GM12878 (cell line): Measurements from ENCODE around the gene GFM2. TPM values are rescaled to one million over a fixed set of nuclear protein-coding genes. Genes with fewer than 3 reads are reported as not detected.

Source experiments
- ATAC-seq: fragments of 200-7000 bp; cut with Tn5 transposase; 3 replicates; pipeline ENCODE4 v1.9.1; 2020; ENCODE audit warnings: mild to moderate bottlenecking, moderate library complexity
- BruUV-seq: library from RNA; stranded (reverse); fragments of 400-500 nt; replicated peaks from 2 replicates; lab custom pipeline; 2021; lab: Mats Ljungman, UMichigan
- CTCF ChIA-PET: fragments of 300-600 bp; sonication (Branson Sonifier 250); formaldehyde crosslinking; extraction: SDS; loops from one replicate; lab custom pipeline; 2021; ENCODE audit warnings: inconsistent platforms; lab: Yijun Ruan, JAX
- POLR2A ChIA-PET: fragments of 350-600 bp; formaldehyde crosslinking; extraction: SDS; loops from one replicate; lab custom pipeline; 2021; ENCODE audit warnings: inconsistent platforms; lab: Charles Lee
- RAD21 ChIA-PET: fragments of 300-600 bp; sonication (Branson Sonifier 250); formaldehyde crosslinking; loops from one replicate; lab custom pipeline; 2023; ENCODE audit warnings: antibody characterized with exemption; ENCODE audit not compliant: unreplicated experiment; lab: Charles Lee
- SMC1A ChIA-PET: fragments of 300-600 bp; sonication (Branson Sonifier 250); formaldehyde crosslinking; loops from one replicate; lab custom pipeline; 2023; ENCODE audit not compliant: unreplicated experiment, uncharacterized antibody; lab: Charles Lee
- DNase-seq: peaks from one replicate; pipeline ENCODE4 v3.0.0-alpha.2; 2011; ENCODE audit warnings: low read depth, low spot score
- FAIRE-seq: peaks from 3 replicates; lab custom pipeline; 2011; peaks lifted over from hg19 to GRCh38; lab: Jason Lieb, UNC
- H2AFZ ChIP-seq: 2 replicates; pipeline ENCODE4 v1.6.0; 2011; ENCODE audit warnings: low read depth, low read length, control low read depth; ENCODE audit not compliant: control insufficient read depth
- H3K27ac ChIP-seq: 2 replicates; pipeline ENCODE4 v1.5.1; 2011; ENCODE audit warnings: control low read depth; ENCODE audit not compliant: control insufficient read depth, insufficient read depth
- H3K27me3 ChIP-seq, 2 experiments: replicated peaks in 1 of 2; 2 replicates each; pipeline versions ENCODE4 v1.6.0 to v1.6.1; 2011; ENCODE audit warnings: low read length in 1 of 2; ENCODE audit not compliant: control insufficient read depth in 2 of 2, insufficient read depth in 2 of 2
- H3K36me3 ChIP-seq, 2 experiments: 2 replicates each; pipeline ENCODE4 v1.5.1; 2011; ENCODE audit warnings: low read length in 1 of 2; ENCODE audit not compliant: control insufficient read depth in 2 of 2, insufficient read depth in 2 of 2
- H3K4me1 ChIP-seq: 2 replicates; pipeline ENCODE4 v1.6.1; 2011; ENCODE audit warnings: mild to moderate bottlenecking, low read length, moderate library complexity, mixed read lengths; ENCODE audit not compliant: control insufficient read depth, insufficient read depth
- H3K4me2 ChIP-seq: 2 replicates; pipeline ENCODE4 v1.6.0; 2011; ENCODE audit warnings: control low read depth; ENCODE audit not compliant: control insufficient read depth, insufficient read depth
- H3K4me3 ChIP-seq: fragments of 200-600 bp; sonication (generic); 2 replicates; pipeline ENCODE4 v1.5.1; 2016
- H3K79me2 ChIP-seq: 2 replicates; pipeline ENCODE4 v1.6.0; 2011; ENCODE audit warnings: low read length; ENCODE audit not compliant: control insufficient read depth, insufficient read depth
- H3K9ac ChIP-seq: 2 replicates; pipeline ENCODE4 v1.8.0; 2011; ENCODE audit warnings: low read length, control low read depth, mixed read lengths; ENCODE audit not compliant: control insufficient read depth, insufficient read depth
- H3K9me3 ChIP-seq: replicated peaks from 3 replicates; pipeline ENCODE4 v1.5.1; 2011; ENCODE audit warnings: mild to moderate bottlenecking, low read length; ENCODE audit not compliant: control insufficient read depth, insufficient read depth
- H4K20me1 ChIP-seq: 2 replicates; pipeline ENCODE4 v1.6.0; 2011; ENCODE audit not compliant: control insufficient read depth, insufficient read depth
- CHD4 ChIP-seq: fragments of 200-600 bp; sonication (generic); IDR thresholded peaks from 2 replicates; pipeline ENCODE4 v1.6.1; 2016; ENCODE audit warnings: mild to moderate bottlenecking
- CREM ChIP-seq: IDR thresholded peaks from 2 replicates; pipeline ENCODE4 v1.6.1; 2014; ENCODE audit warnings: antibody characterized with exemption, low read depth
- EP300 ChIP-seq, 2 experiments: fragments of 150-350 bp in 1 of 2; IDR thresholded peaks; 2 replicates each; pipeline ENCODE4 v1.6.1; 2011 to 2012; ENCODE audit warnings: low read depth in 2 of 2, low read length in 2 of 2, borderline replicate concordance in 1 of 2, improper control_type of control experiment in 1 of 2, inconsistent platforms in 1 of 2; ENCODE audit not compliant: control insufficient read depth in 1 of 2
- ETV6 ChIP-seq, 2 experiments: fragments of 450-650 bp in 1 of 2; IDR thresholded peaks in 1 of 2; conservative IDR thresholded peaks in 1 of 2; 2 replicates each; pipeline ENCODE4 v1.6.1; 2014; ENCODE audit warnings: antibody characterized with exemption in 1 of 2, borderline replicate concordance in 1 of 2, low read depth in 1 of 2, mild to moderate bottlenecking in 1 of 2, moderate library complexity in 1 of 2
- IKZF1 ChIP-seq: fragments of 450-650 bp; conservative IDR thresholded peaks from 2 replicates; pipeline ENCODE4 v1.6.1; 2017; ENCODE audit warnings: antibody characterized with exemption, mild to moderate bottlenecking
- MTA2 ChIP-seq: fragments of 450-650 bp; IDR thresholded peaks from 2 replicates; pipeline ENCODE4 v1.6.1; 2016; ENCODE audit warnings: low read depth, mild to moderate bottlenecking, moderate library complexity
- MXI1 ChIP-seq: fragments of 150-350 bp; IDR thresholded peaks from 2 replicates; pipeline ENCODE4 v1.6.1; 2011; ENCODE audit warnings: low read depth, mild to moderate bottlenecking, inconsistent platforms, low read length, improper control_type of control experiment
- RUNX3 ChIP-seq: IDR thresholded peaks from 2 replicates; pipeline ENCODE4 v1.6.1; 2012; ENCODE audit warnings: low read length, inconsistent platforms
- SMC3 ChIP-seq: IDR thresholded peaks from 2 replicates; pipeline ENCODE4 v1.6.1; 2011; ENCODE audit warnings: low read length, improper control_type of control experiment, borderline replicate concordance
- SP1 ChIP-seq: IDR thresholded peaks from one replicate; pipeline ENCODE4 v1.6.1; 2011; ENCODE audit warnings: low read depth, low read length
- WGBS: methylation state at CpG from one replicate; pipeline ENCODE4 v1.1.6; 2016; ENCODE audit warnings: low lambda C conversion rate; ENCODE audit not compliant: insufficient replicate concordance, insufficient coverage; ENCODE audit errors: missing lambda C conversion rate; 5-methylcytosine and 5-hydroxymethylcytosine counted together
- in situ Hi-C: fragments of 300-500 bp; cut with MboI; formaldehyde crosslinking; loops from 9 replicates; pipeline ENCODE4 v1.14.3; 2018; ENCODE audit warnings: mixed read lengths
- intact Hi-C: fragments of 100-400 bp; cut with micrococcal nuclease; formaldehyde crosslinking; loops from one replicate; pipeline ENCODE4 v1.14.2; 2022; ENCODE audit not compliant: unreplicated experiment
- polyA plus RNA-seq, 11 experiments: library from polyadenylated mRNA; depleted of rRNA in 4 of 11; unstranded in 6 of 11; stranded (reverse) in 5 of 11; fragments of >200 nt; fragmentation: Nextera tagmentation in 4 of 11; fragmentation: Illumina TruSeq in 1 of 11; extraction: Ambion mirVana in 4 of 11; extraction: Trizol in 1 of 11; gene quantifications; 1 replicate in 1 of 11; 2 replicates in 10 of 11; pipeline versions ENCODE4 v1.2.1 to v1.2.3, GENCODE V29; 2011 to 2016; ENCODE audit warnings: inconsistent platforms in 2 of 11, missing spikeins in 2 of 11, low read depth in 1 of 11
- total RNA-seq, 4 experiments: library from RNA; depleted of rRNA in 3 of 4; stranded (reverse); fragments of >200 nt in 3 of 4; fragmentation: Illumina TruSeq in 1 of 4; extraction: Trizol in 1 of 4; gene quantifications; 2 replicates each; pipeline versions ENCODE4 v1.2.1 to v1.2.3, GENCODE V29; 2013 to 2021
- TF ChIP-seq, protein P1 (sequence below): fragments of 450-650 bp; IDR thresholded peaks from 2 replicates; pipeline ENCODE4 v1.6.1; 2017; ENCODE audit warnings: antibody characterized with exemption, mild to moderate bottlenecking, moderate library complexity
- TF ChIP-seq, protein P2 (sequence below): IDR thresholded peaks from 2 replicates; pipeline ENCODE4 v1.6.1; 2011; ENCODE audit warnings: mild to moderate bottlenecking, low read depth, low read length, moderate library complexity; ENCODE audit not compliant: insufficient replicate concordance
- TF ChIP-seq, protein P3 (sequence below): fragments of 450-650 bp; IDR thresholded peaks from 2 replicates; pipeline ENCODE4 v1.6.1; 2017; ENCODE audit warnings: low read depth, mild to moderate bottlenecking, moderate library complexity

The GFM2 gene
- total and polyA plus RNA-seq, 10 of the 15 experiments (the other 5 are each of a cell fraction or from before 2014, with no cell fraction given): 19.9 to 51.3 (median 32.7) TPM

DNA sequence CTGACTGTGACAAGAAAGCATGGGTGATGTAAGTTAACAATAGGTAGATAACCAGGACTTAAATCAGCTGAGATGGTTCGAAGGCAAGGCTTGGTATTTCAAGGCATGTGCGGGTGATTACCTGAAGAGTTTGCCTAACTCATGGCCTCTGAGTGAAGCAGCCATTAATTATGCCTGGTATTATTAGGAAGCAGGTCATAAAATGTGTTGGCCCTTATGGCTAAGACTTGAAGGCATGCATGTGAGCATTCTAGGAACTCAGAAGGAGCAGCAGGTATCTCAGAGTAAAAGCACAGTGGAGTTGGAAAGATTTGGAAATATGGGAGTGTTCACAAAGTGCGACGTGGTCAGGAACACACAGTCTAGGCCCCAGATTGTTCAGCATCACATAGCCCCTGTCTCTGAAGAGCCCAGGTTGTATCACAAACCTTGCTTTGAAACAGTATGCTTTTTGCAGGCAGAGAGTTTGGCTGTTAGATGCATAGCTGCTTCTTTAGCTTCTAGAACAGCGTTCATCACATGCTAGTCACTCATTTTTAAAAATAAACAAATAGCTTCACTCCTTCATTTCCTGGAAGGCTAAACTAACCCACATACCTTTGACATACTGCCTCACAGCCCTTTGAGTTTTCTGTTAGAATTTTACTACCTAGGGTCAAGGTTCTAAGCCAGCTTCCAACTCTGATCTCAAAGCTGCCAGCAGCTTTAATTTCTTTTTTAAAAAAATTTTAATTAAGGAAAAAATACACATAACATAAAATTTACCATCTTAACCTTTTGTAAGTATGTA, 79.8 kb downstream of the GFM2 start (continued):
- TF ChIP-seq, protein P1, sequence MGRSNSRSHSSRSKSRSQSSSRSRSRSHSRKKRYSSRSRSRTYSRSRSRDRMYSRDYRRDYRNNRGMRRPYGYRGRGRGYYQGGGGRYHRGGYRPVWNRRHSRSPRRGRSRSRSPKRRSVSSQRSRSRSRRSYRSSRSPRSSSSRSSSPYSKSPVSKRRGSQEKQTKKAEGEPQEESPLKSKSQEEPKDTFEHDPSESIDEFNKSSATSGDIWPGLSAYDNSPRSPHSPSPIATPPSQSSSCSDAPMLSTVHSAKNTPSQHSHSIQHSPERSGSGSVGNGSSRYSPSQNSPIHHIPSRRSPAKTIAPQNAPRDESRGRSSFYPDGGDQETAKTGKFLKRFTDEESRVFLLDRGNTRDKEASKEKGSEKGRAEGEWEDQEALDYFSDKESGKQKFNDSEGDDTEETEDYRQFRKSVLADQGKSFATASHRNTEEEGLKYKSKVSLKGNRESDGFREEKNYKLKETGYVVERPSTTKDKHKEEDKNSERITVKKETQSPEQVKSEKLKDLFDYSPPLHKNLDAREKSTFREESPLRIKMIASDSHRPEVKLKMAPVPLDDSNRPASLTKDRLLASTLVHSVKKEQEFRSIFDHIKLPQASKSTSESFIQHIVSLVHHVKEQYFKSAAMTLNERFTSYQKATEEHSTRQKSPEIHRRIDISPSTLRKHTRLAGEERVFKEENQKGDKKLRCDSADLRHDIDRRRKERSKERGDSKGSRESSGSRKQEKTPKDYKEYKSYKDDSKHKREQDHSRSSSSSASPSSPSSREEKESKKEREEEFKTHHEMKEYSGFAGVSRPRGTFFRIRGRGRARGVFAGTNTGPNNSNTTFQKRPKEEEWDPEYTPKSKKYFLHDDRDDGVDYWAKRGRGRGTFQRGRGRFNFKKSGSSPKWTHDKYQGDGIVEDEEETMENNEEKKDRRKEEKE: no peak
- no peak for TF ChIP-seq MXI1

DNA sequence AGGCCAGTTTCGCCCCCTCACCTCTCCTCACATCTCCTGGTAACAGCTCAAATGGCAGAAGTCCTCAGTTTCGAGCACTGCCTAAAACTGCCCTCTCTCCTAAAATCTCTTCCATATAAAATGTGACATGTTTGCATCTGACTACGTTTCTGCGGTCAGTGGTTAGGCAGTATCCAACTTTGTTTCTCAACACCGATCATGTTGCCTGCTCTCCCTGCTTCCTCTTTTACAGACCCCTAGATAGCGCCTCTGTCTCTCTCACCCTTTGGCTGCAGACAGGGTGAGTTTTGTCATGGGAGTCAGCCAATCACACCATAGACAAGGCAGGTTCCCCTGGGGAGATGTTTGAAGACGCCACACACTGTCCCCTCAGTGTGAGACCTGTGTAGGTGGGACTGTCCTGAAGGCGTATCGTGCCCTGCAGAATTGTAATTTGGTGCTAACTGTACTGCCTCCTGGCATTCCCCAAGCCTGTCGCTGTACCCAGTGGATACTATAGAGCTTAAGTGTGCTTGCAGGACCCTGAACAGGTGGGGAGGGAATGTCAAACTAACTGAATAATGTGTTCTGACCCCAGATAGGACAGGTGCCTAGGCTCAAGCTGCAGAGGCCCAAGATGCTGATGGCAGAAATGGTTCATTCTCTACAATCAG, 80.8 kb downstream of the GFM2 start:
- H3K9me3 ChIP-seq: no peaks in the 10 kb centered on the region
- BruUV-seq: TSS peak; percentile 51
- no peaks in the 10 kb centered on the region; a peak in 1 of 4 replicates for H3K36me3 ChIP-seq
- ChIA-PET CTCF (interaction anchor here (0.6 to 1.2 kb wide), 4 partner anchors 62 to 472 kb away, joined by 3 to 4 read pairs (median 4); no protein-coding TSS in a partner anchor), SMC1A (interaction anchor here (1.1 to 1.6 kb wide), 5 partner anchors 12 to 233 kb away, joined by 3 to 6 read pairs (median 3); no protein-coding TSS in a partner anchor), POLR2A (interaction anchor here (0.8 kb wide), 1 partner anchor 81 kb away, joined by 3 read pairs; the partner anchor contains the start of genes GFM2 and NSA2), RAD21 (interaction anchor here (0.8 to 1.0 kb wide), 2 partner anchors 37 to 75 kb away, joined by 3 read pairs; no protein-coding TSS in a partner anchor)
- intact Hi-C loops: no loop called here
- H3K9ac ChIP-seq: peak overlapping the region; percentile 84
- peak overlapping the region; percentile 98 for H3K4me2 ChIP-seq
- peak; percentile 26 for DNase-seq
- peak; percentile 83 for FAIRE-seq
- H3K27ac ChIP-seq: peak overlapping the region; percentile 56; the same call in 1 of the 2 replicates
- H3K4me3 ChIP-seq: peak overlapping the region; percentile 80
- peak overlapping the region; percentile 86 for H2AFZ ChIP-seq
- H3K79me2 ChIP-seq: peaks cover 4% of the 10 kb centered on the region
- H3K27me3 ChIP-seq: no peaks in the 10 kb centered on the region
- no peaks in the 10 kb centered on the region for H4K20me1 ChIP-seq
- no peaks in the 10 kb centered on the region for H3K4me1 ChIP-seq
- in situ Hi-C loops: no loop called here
- 26% methylated on average over 10 of the region's 10 CpGs for WGBS
- ATAC-seq: peak; percentile 76
- TF ChIP-seq CREM (0 out of 2 replicates have a peak, but pooled peaks have one; percentile 5), SMC3 (no peak), RUNX3 (peak; percentile 85), ETV6 (conservative IDR thresholded peaks at IDR 0.05 in 1 of 2, IDR thresholded peaks at IDR 0.05 in 1 of 2; ENCODE audit: borderline replicate concordance in 1 of 2, low read depth in 1 of 2) (no peak), SP1 (no peak), IKZF1 (peak; percentile 40; the same call in 1 of the 2 replicates), CHD4 (no peak), EP300 (IDR thresholded peaks at IDR 0.05; ENCODE audit: borderline replicate concordance in 1 of 2, control insufficient read depth in 1 of 2, low read depth in 2 of 2, low read length in 2 of 2) (0 out of 4 replicates have a peak, but pooled peaks of 1 of the 2 experiments have one; percentile 14), MTA2 (peak; percentile 37; the same call in 1 of the 2 replicates)
- TF ChIP-seq, protein P2, sequence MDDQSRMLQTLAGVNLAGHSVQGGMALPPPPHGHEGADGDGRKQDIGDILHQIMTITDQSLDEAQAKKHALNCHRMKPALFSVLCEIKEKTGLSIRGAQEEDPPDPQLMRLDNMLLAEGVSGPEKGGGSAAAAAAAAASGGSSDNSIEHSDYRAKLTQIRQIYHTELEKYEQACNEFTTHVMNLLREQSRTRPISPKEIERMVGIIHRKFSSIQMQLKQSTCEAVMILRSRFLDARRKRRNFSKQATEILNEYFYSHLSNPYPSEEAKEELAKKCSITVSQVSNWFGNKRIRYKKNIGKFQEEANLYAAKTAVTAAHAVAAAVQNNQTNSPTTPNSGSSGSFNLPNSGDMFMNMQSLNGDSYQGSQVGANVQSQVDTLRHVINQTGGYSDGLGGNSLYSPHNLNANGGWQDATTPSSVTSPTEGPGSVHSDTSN: no peak
- TF ChIP-seq, protein P3, sequence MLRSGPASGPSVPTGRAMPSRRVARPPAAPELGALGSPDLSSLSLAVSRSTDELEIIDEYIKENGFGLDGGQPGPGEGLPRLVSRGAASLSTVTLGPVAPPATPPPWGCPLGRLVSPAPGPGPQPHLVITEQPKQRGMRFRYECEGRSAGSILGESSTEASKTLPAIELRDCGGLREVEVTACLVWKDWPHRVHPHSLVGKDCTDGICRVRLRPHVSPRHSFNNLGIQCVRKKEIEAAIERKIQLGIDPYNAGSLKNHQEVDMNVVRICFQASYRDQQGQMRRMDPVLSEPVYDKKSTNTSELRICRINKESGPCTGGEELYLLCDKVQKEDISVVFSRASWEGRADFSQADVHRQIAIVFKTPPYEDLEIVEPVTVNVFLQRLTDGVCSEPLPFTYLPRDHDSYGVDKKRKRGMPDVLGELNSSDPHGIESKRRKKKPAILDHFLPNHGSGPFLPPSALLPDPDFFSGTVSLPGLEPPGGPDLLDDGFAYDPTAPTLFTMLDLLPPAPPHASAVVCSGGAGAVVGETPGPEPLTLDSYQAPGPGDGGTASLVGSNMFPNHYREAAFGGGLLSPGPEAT: peak; percentile 45; the same call in 1 of the 2 replicates
